Measurements from ENCODE around the gene NHLH2. TPM values are rescaled to one million over a fixed set of nuclear protein-coding genes. Genes with fewer than 3 reads are reported as not detected.

The NHLH2 gene
- total and polyA plus RNA-seq, 10 of the 15 experiments (the other 5 are each of a cell fraction or from before 2014, with no cell fraction given), result 0.01 to 0.08 (median 0.05) TPM; not detected in 6

- TF ChIP-seq ZNF207 (IDR thresholded peaks at IDR 0.05; ENCODE audit: borderline replicate concordance) (no peak), IRF4 (IDR thresholded peaks at IDR 0.05; ENCODE audit: low read depth, low read length) (no peak), MTA2 (IDR thresholded peaks at IDR 0.05; ENCODE audit: low read depth) (no peak), SREBF2 (IDR thresholded peaks at IDR 0.05; ENCODE audit: low read length) (no peak), TBL1XR1 (IDR thresholded peaks at IDR 0.05; ENCODE audit: low read depth, low read length) (no peak), SPI1 (IDR thresholded peaks at IDR 0.05; ENCODE audit: borderline replicate concordance, insufficient read depth, low read depth, low read length) (no peak)
Observed at GRCh38 chr1:115830963-115831362, 10.0 kb downstream of the NHLH2 start (continued).

GRCh38 chr1:115829947-115830346, 11.0 kb downstream of the NHLH2 start:
- Histone ChIP-seq H3K4me2 (ENCODE audit: control insufficient read depth, insufficient read depth) (no peak overlapping the region), H3K36me3 (ENCODE audit: control insufficient read depth in 2 of 2, insufficient read depth in 2 of 2, low read length in 1 of 2) (no peaks in the 10 kb centered on the region), H4K20me1 (ENCODE audit: control insufficient read depth, insufficient read depth) (no peaks in the 10 kb centered on the region), H3K9ac (ENCODE audit: control insufficient read depth, insufficient read depth, low read length) (no peak overlapping the region), H3K9me3 (replicated peaks; ENCODE audit: control insufficient read depth, insufficient read depth, low read length) (no peaks in the 10 kb centered on the region; the same call in 2 of the 3 replicates), H2AFZ (ENCODE audit: control insufficient read depth, low read depth, low read length) (no peak overlapping the region), H3K4me1 (ENCODE audit: control insufficient read depth, insufficient read depth, low read length) (no peaks in the 10 kb centered on the region), H3K4me3 (no peak overlapping the region), H3K27ac (ENCODE audit: control insufficient read depth, insufficient read depth) (no peak overlapping the region), H3K27me3 (replicated peaks in 1 of 2; ENCODE audit: control insufficient read depth in 2 of 2, insufficient read depth in 2 of 2, low read length in 1 of 2) (peaks cover 6 to 7% of the 10 kb centered on the region in 2 experiments), H3K79me2 (ENCODE audit: control insufficient read depth, insufficient read depth, low read length) (no peaks in the 10 kb centered on the region)
- BruUV-seq (replicated peaks), result no TSS peak
- WGBS (ENCODE audit: insufficient coverage, insufficient replicate concordance, low lambda C conversion rate, missing lambda C conversion rate), result 13% methylated on average over 3 of the region's 3 CpGs
- ATAC-seq (no peak), DNase-seq (ENCODE audit: low read depth, low spot score) (no peak), FAIRE-seq (no peak)
- intact Hi-C loops (cut with micrococcal nuclease; ENCODE audit: unreplicated experiment) (no loop called here), in situ Hi-C loops (cut with MboI) (no loop called here)
- ChIA-PET CTCF (interaction anchor here (0.7 kb wide), 1 partner anchor 31 kb away, joined by 3 read pairs; no protein-coding TSS in a partner anchor), RAD21 (ENCODE audit: unreplicated experiment) (no interaction called here), POLR2A (no interaction called here), SMC1A (ENCODE audit: uncharacterized antibody, unreplicated experiment) (no interaction called here)
- TF ChIP-seq IKZF2 (IDR thresholded peaks at IDR 0.05) (no peak), KAT2A (conservative IDR thresholded peaks at IDR 0.05; ENCODE audit: control insufficient read depth, low read depth, low read length) (no peak), TCF7 (IDR thresholded peaks at IDR 0.05; ENCODE audit: borderline replicate concordance) (no peak), BACH1 (IDR thresholded peaks at IDR 0.05; ENCODE audit: borderline replicate concordance) (no peak), NFIC (IDR thresholded peaks at IDR 0.05; ENCODE audit: low read depth, low read length) (no peak), ZBTB40 (IDR thresholded peaks at IDR 0.05; ENCODE audit: borderline replicate concordance) (no peak), ATF7 (IDR thresholded peaks at IDR 0.05; ENCODE audit: low read depth) (no peak), RELA (IDR thresholded peaks at IDR 0.05; ENCODE audit: borderline replicate concordance, partially characterized antibody) (no peak), ZNF274 (IDR thresholded peaks at IDR 0.05; ENCODE audit: insufficient read depth, insufficient read length) (no peak), CEBPZ (IDR thresholded peaks at IDR 0.05; ENCODE audit: low read depth, low read length) (no peak), SREBF1 (IDR thresholded peaks at IDR 0.05; ENCODE audit: low read length) (no peak), ZNF207 (IDR thresholded peaks at IDR 0.05; ENCODE audit: borderline replicate concordance) (no peak), HDAC6 (IDR thresholded peaks at IDR 0.05; ENCODE audit: unreplicated experiment) (no peak), LARP7 (IDR thresholded peaks at IDR 0.05) (no peak)

All from GM12878 (cell line).